Measurements from ENCODE around the gene SNRPA. TPM values are rescaled to one million over a fixed set of nuclear protein-coding genes. Genes with fewer than 3 reads are reported as not detected.

The SNRPA gene
- total and polyA plus RNA-seq, 2 of the 8 experiments (the other 6 are each of a cell fraction or from before 2014, with no cell fraction given), result 201 to 202 TPM

- no peak overlapping the region for H3K4me2 ChIP-seq (ENCODE audit: insufficient read depth in 1 of 2, low read depth in 2 of 2, low read length in 2 of 2)
- H3K23ac ChIP-seq (ENCODE audit: insufficient read length), result no peak overlapping the region
- TF ChIP-seq NRF1 (IDR thresholded peaks at IDR 0.05; ENCODE audit: low read depth, low read length), result no peak
- no peak for TF ChIP-seq USF2 (IDR thresholded peaks at IDR 0.05; ENCODE audit: low read length)
- TF ChIP-seq MAFK (IDR thresholded peaks at IDR 0.05; ENCODE audit: low read depth, low read length), result no peak
- TF ChIP-seq EGR1 (IDR thresholded peaks at IDR 0.05; ENCODE audit: borderline replicate concordance, low read depth, low read length), result no peak
- no peak for TF ChIP-seq POLR2A (IDR thresholded peaks at IDR 0.05; ENCODE audit: control extremely low read depth in 1 of 2, low read depth in 2 of 2, low read length in 2 of 2)
- no peak for TF ChIP-seq PHF8 (conservative IDR thresholded peaks at IDR 0.05; ENCODE audit: low read depth, low read length)
- TF ChIP-seq BCL11A (IDR thresholded peaks at IDR 0.05; ENCODE audit: low read depth in 2 of 2, low read length in 2 of 2), result no peak
- TF ChIP-seq JUND (IDR thresholded peaks at IDR 0.05; ENCODE audit: low read length), result no peak
- no peak for TF ChIP-seq RAD21 (IDR thresholded peaks at IDR 0.05 in 1 of 2, conservative IDR thresholded peaks at IDR 0.05 in 1 of 2; ENCODE audit: low read depth in 2 of 2, low read length in 2 of 2)
- TF ChIP-seq POU5F1 (IDR thresholded peaks at IDR 0.05; ENCODE audit: low read depth, low read length), result no peak
- TF ChIP-seq CEBPB (IDR thresholded peaks at IDR 0.05; ENCODE audit: low read depth, low read length), result no peak
- no peak for TF ChIP-seq SRF (IDR thresholded peaks at IDR 0.05; ENCODE audit: low read depth, low read length)
- no peak for TF ChIP-seq ATF3 (IDR thresholded peaks at IDR 0.05; ENCODE audit: insufficient read depth, low read depth, low read length)
- no peaks in the 10 kb centered on the region for H3K9me3 ChIP-seq (ENCODE audit: insufficient read depth in 2 of 2, low read depth in 1 of 2, low read length in 1 of 2)
- no peak overlapping the region for H2BK120ac ChIP-seq (replicated peaks; ENCODE audit: low read depth, low read length)
- ChIA-PET CTCF (ENCODE audit: partially characterized antibody) (interaction anchor here (0.6 to 0.9 kb wide), 2 partner anchors 15 to 46 kb away, joined by 3 read pairs; no protein-coding TSS in a partner anchor), POLR2A (ENCODE audit: partially characterized antibody) (interaction anchor here (0.6 to 1.4 kb wide), 3 partner anchors 10 to 439 kb away, joined by 3 to 4 read pairs (median 3); no protein-coding TSS in a partner anchor)
- H3K4me1 ChIP-seq (replicated peaks in 1 of 4; ENCODE audit: control insufficient read depth in 3 of 4, insufficient read depth in 4 of 4, low read length in 3 of 4), result peaks cover 0 to 5% (median 2%) of the 10 kb centered on the region in 4 experiments; a peak in 4 of 7 replicates
- H3K23me2 ChIP-seq (ENCODE audit: low read depth, low read length), result peaks cover 3% of the 10 kb centered on the region; the same call in 1 of the 2 replicates
- no peak overlapping the region for H3K9ac ChIP-seq (replicated peaks in 1 of 4; ENCODE audit: extremely low read depth in 1 of 4, low read depth in 3 of 4, low read length in 3 of 4)
- no peak overlapping the region for H2AFZ ChIP-seq (ENCODE audit: low read length)
- no peaks in the 10 kb centered on the region for H3K27me3 ChIP-seq (replicated peaks in 1 of 4; ENCODE audit: control insufficient read depth in 3 of 4, extremely low read depth in 1 of 4, insufficient read depth in 3 of 4, low read length in 3 of 4)
- H3K79me1 ChIP-seq (ENCODE audit: low read depth, low read length), result no peaks in the 10 kb centered on the region
- H4K91ac ChIP-seq (replicated peaks; ENCODE audit: insufficient read length, low read length), result no peak overlapping the region
- no peak overlapping the region for H2BK12ac ChIP-seq (ENCODE audit: low read depth, low read length)
- DNase-seq (ENCODE audit: low read depth in 1 of 2, low spot score in 2 of 2) (no peak), FAIRE-seq (no peak)
- H3K27ac ChIP-seq (ENCODE audit: low read depth, low read length), result no peak overlapping the region
- WGBS, 2 experiments (ENCODE audit: extremely low coverage in 1 of 2, insufficient coverage in 1 of 2, insufficient read length in 1 of 2, insufficient replicate concordance in 2 of 2, low coverage in 1 of 2, low lambda C conversion rate in 2 of 2, missing lambda C conversion rate in 1 of 2), result 94% methylated on average over 5 of the region's 5 CpGs; no CpG with 5 or more reads in 1 of the 2 experiments
- H2BK15ac ChIP-seq (ENCODE audit: low read length), result no peak overlapping the region
- H4K5ac ChIP-seq (ENCODE audit: insufficient read length, low read depth, low read length), result no peak overlapping the region
- H3K4me3 ChIP-seq (ENCODE audit: extremely low read depth in 1 of 4, insufficient read depth in 2 of 4, low read depth in 3 of 4, low read length in 4 of 4), result no peak overlapping the region
- no peak overlapping the region for H4K8ac ChIP-seq (ENCODE audit: extremely low read depth, insufficient read depth, low read length)
- no peak overlapping the region for H2AK5ac ChIP-seq (ENCODE audit: low read depth, low read length)
- no peak overlapping the region for H2BK20ac ChIP-seq (ENCODE audit: low read length)
- no peak overlapping the region for H3K56ac ChIP-seq (replicated peaks; ENCODE audit: insufficient read length, low read depth, low read length)
- no peak overlapping the region for H3K18ac ChIP-seq (ENCODE audit: extremely low read depth, low read length)
- peaks cover 11 to 35% (median 18%) of the 10 kb centered on the region in 4 experiments; a peak in 7 of 8 replicates for H3K36me3 ChIP-seq (ENCODE audit: control insufficient read depth in 2 of 4, insufficient read depth in 4 of 4, low read length in 3 of 4)
- no peak overlapping the region for H3K4ac ChIP-seq (replicated peaks; ENCODE audit: insufficient read length, low read depth, low read length)
- H3K14ac ChIP-seq (ENCODE audit: insufficient read length), result no peak overlapping the region
- no peak overlapping the region for H2BK5ac ChIP-seq (ENCODE audit: low read depth, low read length)
- peaks cover 0 to 3% of the 10 kb centered on the region in 2 experiments for H4K20me1 ChIP-seq (replicated peaks in 1 of 2; ENCODE audit: control insufficient read depth in 1 of 2, insufficient read depth in 2 of 2, low read length in 2 of 2)
- no peaks in the 10 kb centered on the region for H3K79me2 ChIP-seq (ENCODE audit: control insufficient read depth in 1 of 2, insufficient read depth in 2 of 2, low read length in 2 of 2)
Observed at GRCh38 chr19:40709817-40710216, 41.2 kb upstream of the SNRPA start.

All from H1 (cell line).